SU-DHL-6 (cell line): Measurements from ENCODE around the gene CAPG.

Experiments
- EZH2phosphoT487 ChIP-seq: fragments of 200-600 bp; sonication (generic), shearing (Covaris generic); conservative IDR thresholded peaks from 2 replicates; pipeline ENCODE4 v1.6.1; 2018; ENCODE audit warnings: mild to moderate bottlenecking, antibody characterized with exemption, low read length, moderate library complexity, mixed read lengths
- TF ChIP-seq, protein P1 (sequence below): fragments of 200-600 bp; sonication (generic); IDR thresholded peaks from one replicate; pipeline ENCODE4 v1.5.1; 2017; ENCODE audit warnings: antibody characterized with exemption, mild to moderate bottlenecking, low read length, moderate library complexity; ENCODE audit not compliant: insufficient read depth, poor library complexity, severe bottlenecking

DNA sequence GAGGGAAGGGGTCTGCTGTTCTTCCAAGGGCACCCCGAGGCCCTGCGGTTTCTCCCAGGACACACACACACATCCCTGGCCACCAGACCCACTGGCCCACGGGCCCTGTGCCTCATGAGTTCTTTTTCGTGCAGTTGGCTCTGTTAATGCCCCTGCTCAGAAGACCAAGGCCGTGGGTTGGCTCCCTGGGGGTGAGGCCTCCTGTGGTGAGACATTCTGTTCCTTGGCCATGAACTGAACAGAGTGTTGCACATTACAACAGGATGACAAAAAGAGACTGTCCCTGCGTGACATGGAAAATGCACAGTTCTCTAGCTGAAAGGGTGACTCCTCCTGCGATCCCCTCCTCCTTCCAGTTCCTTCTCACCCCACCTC lies 39.0 kb upstream of the CAPG start:
- TF ChIP-seq, protein P1, sequence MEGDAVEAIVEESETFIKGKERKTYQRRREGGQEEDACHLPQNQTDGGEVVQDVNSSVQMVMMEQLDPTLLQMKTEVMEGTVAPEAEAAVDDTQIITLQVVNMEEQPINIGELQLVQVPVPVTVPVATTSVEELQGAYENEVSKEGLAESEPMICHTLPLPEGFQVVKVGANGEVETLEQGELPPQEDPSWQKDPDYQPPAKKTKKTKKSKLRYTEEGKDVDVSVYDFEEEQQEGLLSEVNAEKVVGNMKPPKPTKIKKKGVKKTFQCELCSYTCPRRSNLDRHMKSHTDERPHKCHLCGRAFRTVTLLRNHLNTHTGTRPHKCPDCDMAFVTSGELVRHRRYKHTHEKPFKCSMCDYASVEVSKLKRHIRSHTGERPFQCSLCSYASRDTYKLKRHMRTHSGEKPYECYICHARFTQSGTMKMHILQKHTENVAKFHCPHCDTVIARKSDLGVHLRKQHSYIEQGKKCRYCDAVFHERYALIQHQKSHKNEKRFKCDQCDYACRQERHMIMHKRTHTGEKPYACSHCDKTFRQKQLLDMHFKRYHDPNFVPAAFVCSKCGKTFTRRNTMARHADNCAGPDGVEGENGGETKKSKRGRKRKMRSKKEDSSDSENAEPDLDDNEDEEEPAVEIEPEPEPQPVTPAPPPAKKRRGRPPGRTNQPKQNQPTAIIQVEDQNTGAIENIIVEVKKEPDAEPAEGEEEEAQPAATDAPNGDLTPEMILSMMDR, result no peak
- TF ChIP-seq EZH2phosphoT487, result no peak
